HG03175 (cell line): Measurements from ENCODE around the gene PLSCR4.
A peak's percentile ranks its signal among the peaks of the same experiment; 100 is the strongest.
"Not testable (repeated sequence)": the region's sequence is repeated elsewhere in the genome, so short reads cannot be mapped to it uniquely, and the experiment has no call there.

ENCODE experiments used
- ATAC-seq: cut with Tn5 transposase; IDR thresholded peaks from one replicate; pipeline ENCODE4 v1.9.1; 2021; ENCODE audit warnings: mild to moderate bottlenecking, moderate library complexity; ENCODE audit not compliant: unreplicated experiment

PLSCR4 gene

GRCh38 chr3:146249921-146250320 is 984 bp downstream of the PLSCR4 start:
- no peak for ATAC-seq

GRCh38 chr3:146247911-146248310 is 3.0 kb downstream of the PLSCR4 start:
- ATAC-seq: no peak

GRCh38 chr3:146246526-146246925 is 4.4 kb downstream of the PLSCR4 start:
- ATAC-seq: no peak

- no peak for ATAC-seq
These were observed 7.3 kb downstream of the PLSCR4 start for GRCh38 chr3:146243559-146243958.

GRCh38 chr3:146241523-146242240 is 9.2 kb downstream of the PLSCR4 start:
- no peak for ATAC-seq

GRCh38 chr3:146233487-146233886 is 17.4 kb downstream of the PLSCR4 start:
- ATAC-seq: no peak

- no peak for ATAC-seq
These were observed 23.4 kb downstream of the PLSCR4 start for GRCh38 chr3:146227486-146227885.

- no peak for ATAC-seq
These were observed 24.0 kb downstream of the PLSCR4 start for GRCh38 chr3:146226881-146227280.

- not testable (repeated sequence) for ATAC-seq
These were observed 25.4 kb downstream of the PLSCR4 start for GRCh38 chr3:146225458-146225857.

GRCh38 chr3:146223401-146224373 is 27.2 kb downstream of the PLSCR4 start:
- no peak for ATAC-seq

- no peak for ATAC-seq
These were observed 28.5 kb downstream of the PLSCR4 start for GRCh38 chr3:146222204-146223046.

GRCh38 chr3:146221276-146221675 is 29.6 kb downstream of the PLSCR4 start:
- no peak for ATAC-seq

GRCh38 chr3:146218880-146219866 is 31.7 kb downstream of the PLSCR4 start:
- ATAC-seq: peak; percentile 70

- no peak for ATAC-seq
These were observed 33.6 kb downstream of the PLSCR4 start for GRCh38 chr3:146217324-146217723.

- no peak for ATAC-seq
These were observed 36.4 kb downstream of the PLSCR4 start for GRCh38 chr3:146214493-146214892.

- no peak for ATAC-seq
These were observed 41.5 kb downstream of the PLSCR4 start for GRCh38 chr3:146209371-146209770.

GRCh38 chr3:146203776-146204175 is 47.1 kb downstream of the PLSCR4 start:
- no peak for ATAC-seq

GRCh38 chr3:146200461-146201220 is 50.3 kb downstream of the PLSCR4 start:
- no peak for ATAC-seq

GRCh38 chr3:146199762-146200161 is 51.1 kb downstream of the PLSCR4 start:
- no peak for ATAC-seq
